ENCODE measurements around the gene HOXC12. TPM values are rescaled to one million over a fixed set of nuclear protein-coding genes. Genes with fewer than 3 reads are reported as not detected.

Gene HOXC12
- total and polyA plus RNA-seq, 2 donors (not counting 1 experiment from before 2014, with no cell fraction given) = not detected

DNA sequence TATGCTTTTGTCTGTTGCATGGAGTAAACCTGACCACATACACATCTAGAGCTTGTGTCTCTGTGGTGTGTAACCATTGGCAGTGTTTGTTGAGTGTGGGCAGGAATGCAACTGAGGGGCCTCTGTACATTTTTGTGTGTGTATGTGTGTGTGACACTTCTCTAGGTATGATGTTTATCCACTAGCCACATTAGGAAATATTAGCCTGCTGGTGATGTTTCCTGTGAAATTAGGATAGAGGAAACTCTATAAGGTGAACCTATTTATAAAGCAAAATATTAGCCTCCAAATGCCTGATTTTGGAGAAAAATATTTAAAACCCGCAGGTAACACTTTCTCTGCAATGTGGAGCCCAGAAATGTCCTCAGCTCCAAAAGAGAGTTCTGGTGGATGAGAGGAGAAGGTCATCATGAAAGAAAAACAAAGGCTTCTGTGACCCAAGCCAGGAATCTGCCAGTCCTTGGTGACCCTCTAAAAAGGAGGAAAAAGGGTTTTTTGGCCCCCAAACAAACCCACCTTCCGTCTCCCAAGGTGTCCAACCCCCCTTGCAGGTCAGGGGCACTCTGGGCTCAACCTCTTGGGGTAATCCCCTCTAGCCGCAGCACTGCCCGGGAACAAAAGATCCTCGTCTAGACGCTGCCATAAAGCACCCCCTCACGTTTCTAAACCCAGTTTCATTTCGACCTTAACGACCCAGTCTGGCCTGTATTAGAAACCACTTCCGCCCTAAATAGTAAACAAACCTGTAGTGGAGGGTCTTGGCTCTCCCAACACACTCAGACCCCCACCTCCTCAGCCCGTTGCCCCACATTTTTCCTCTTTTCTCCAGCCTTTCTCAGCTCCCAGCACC, 23.1 kb downstream of the HOXC12 start:
- Histone ChIP-seq H3K27ac (ENCODE audit: low read length in 2 of 2) (no peak overlapping the region), H3K9ac (ENCODE audit: low read length) (no peak overlapping the region), H3K4me3 (ENCODE audit: control extremely low read depth in 1 of 5, extremely low read depth in 1 of 5, insufficient read depth in 1 of 5, low read depth in 2 of 5, low read length in 4 of 5) (no peak overlapping the region), H4K20me1 (ENCODE audit: control insufficient read depth, insufficient read depth, low read length, poor library complexity, severe bottlenecking) (no peaks in the 10 kb centered on the region), H2AFZ (ENCODE audit: insufficient read depth, low read depth, low read length, poor library complexity, severe bottlenecking) (no peak overlapping the region), H3K4me2 (replicated peaks; ENCODE audit: low read depth, low read length, poor library complexity, severe bottlenecking) (no peak overlapping the region), H3K79me2 (ENCODE audit: control insufficient read depth, insufficient read depth, low read length) (no peaks in the 10 kb centered on the region), H3K4me1 (ENCODE audit: control insufficient read depth in 2 of 2, insufficient read depth in 2 of 2, low read length in 2 of 2) (peaks cover 25 to 41% of the 10 kb centered on the region in 2 donors), H3K36me3 (replicated peaks in 1 of 2; ENCODE audit: control extremely low read depth in 1 of 2, control insufficient read depth in 1 of 2, extremely low read depth in 1 of 2, insufficient read depth in 2 of 2, low read length in 1 of 2) (no peaks in the 10 kb centered on the region), H3K27me3 (replicated peaks in 1 of 4; ENCODE audit: control extremely low read depth in 1 of 4, control insufficient read depth in 3 of 4, insufficient read depth in 4 of 4, low read length in 3 of 4) (peaks cover 0 to 97% (median 85%) of the 10 kb centered on the region in 4 experiments), H3K9me3 (ENCODE audit: control extremely low read depth in 1 of 3, control insufficient read depth in 2 of 3, insufficient read depth in 1 of 3, low read length in 2 of 3) (peaks cover 0 to 78% (median 9%) of the 10 kb centered on the region in 3 donors)
- Mint-ChIP-seq H3K4me3 (no peak overlapping the region), H3K4me1 (peaks cover 21% of the 10 kb centered on the region), H3K9me3 (ENCODE audit: insufficient read depth) (peaks cover 2% of the 10 kb centered on the region), H3K27ac (no peak overlapping the region), H3K27me3 (peaks cover 82% of the 10 kb centered on the region)
- DNase-seq = no peak
- CTCF ChIA-PET = no interaction called here
- WGBS (ENCODE audit: insufficient coverage) = 9% methylated on average over 10 of the region's 11 CpGs
- ATAC-seq (ENCODE audit: low read depth) = no peak
- TF ChIP-seq EZH2 (IDR thresholded peaks at IDR 0.05; ENCODE audit: borderline replicate concordance, insufficient read depth, low read depth, low read length, poor library complexity, severe bottlenecking) = no peak
- TF ChIP-seq, protein P1, sequence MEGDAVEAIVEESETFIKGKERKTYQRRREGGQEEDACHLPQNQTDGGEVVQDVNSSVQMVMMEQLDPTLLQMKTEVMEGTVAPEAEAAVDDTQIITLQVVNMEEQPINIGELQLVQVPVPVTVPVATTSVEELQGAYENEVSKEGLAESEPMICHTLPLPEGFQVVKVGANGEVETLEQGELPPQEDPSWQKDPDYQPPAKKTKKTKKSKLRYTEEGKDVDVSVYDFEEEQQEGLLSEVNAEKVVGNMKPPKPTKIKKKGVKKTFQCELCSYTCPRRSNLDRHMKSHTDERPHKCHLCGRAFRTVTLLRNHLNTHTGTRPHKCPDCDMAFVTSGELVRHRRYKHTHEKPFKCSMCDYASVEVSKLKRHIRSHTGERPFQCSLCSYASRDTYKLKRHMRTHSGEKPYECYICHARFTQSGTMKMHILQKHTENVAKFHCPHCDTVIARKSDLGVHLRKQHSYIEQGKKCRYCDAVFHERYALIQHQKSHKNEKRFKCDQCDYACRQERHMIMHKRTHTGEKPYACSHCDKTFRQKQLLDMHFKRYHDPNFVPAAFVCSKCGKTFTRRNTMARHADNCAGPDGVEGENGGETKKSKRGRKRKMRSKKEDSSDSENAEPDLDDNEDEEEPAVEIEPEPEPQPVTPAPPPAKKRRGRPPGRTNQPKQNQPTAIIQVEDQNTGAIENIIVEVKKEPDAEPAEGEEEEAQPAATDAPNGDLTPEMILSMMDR (IDR thresholded peaks at IDR 0.05) = no peak
- intact Hi-C loops (cut with micrococcal nuclease) = loop anchor here (5.0 kb wide), 1 partner anchor 34 kb away; no protein-coding TSS in a partner anchor
- POLR2A ChIA-PET = interaction anchor here (0.6 kb wide), 1 partner anchor 15 kb away, joined by 12 read pairs; no protein-coding TSS in a partner anchor
